HG02623 (cell line): Measurements from ENCODE around the gene ARHGEF11.
"Not testable (repeated sequence)": the region's sequence is repeated elsewhere in the genome, so short reads cannot be mapped to it uniquely, and the experiment has no call there.

Experiments used
- ATAC-seq: cut with Tn5 transposase; IDR thresholded peaks from one replicate; pipeline ENCODE4 v1.9.1; 2021; ENCODE audit warnings: moderate library complexity; ENCODE audit not compliant: unreplicated experiment

The ARHGEF11 gene, protein sequence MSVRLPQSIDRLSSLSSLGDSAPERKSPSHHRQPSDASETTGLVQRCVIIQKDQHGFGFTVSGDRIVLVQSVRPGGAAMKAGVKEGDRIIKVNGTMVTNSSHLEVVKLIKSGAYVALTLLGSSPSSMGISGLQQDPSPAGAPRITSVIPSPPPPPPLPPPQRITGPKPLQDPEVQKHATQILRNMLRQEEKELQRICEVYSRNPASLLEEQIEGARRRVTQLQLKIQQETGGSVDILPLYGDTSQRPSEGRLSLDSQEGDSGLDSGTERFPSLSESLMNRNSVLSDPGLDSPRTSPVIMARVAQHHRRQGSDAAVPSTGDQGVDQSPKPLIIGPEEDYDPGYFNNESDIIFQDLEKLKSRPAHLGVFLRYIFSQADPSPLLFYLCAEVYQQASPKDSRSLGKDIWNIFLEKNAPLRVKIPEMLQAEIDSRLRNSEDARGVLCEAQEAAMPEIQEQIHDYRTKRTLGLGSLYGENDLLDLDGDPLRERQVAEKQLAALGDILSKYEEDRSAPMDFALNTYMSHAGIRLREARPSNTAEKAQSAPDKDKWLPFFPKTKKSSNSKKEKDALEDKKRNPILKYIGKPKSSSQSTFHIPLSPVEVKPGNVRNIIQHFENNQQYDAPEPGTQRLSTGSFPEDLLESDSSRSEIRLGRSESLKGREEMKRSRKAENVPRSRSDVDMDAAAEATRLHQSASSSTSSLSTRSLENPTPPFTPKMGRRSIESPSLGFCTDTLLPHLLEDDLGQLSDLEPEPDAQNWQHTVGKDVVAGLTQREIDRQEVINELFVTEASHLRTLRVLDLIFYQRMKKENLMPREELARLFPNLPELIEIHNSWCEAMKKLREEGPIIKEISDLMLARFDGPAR (N-terminal part only)

DNA sequence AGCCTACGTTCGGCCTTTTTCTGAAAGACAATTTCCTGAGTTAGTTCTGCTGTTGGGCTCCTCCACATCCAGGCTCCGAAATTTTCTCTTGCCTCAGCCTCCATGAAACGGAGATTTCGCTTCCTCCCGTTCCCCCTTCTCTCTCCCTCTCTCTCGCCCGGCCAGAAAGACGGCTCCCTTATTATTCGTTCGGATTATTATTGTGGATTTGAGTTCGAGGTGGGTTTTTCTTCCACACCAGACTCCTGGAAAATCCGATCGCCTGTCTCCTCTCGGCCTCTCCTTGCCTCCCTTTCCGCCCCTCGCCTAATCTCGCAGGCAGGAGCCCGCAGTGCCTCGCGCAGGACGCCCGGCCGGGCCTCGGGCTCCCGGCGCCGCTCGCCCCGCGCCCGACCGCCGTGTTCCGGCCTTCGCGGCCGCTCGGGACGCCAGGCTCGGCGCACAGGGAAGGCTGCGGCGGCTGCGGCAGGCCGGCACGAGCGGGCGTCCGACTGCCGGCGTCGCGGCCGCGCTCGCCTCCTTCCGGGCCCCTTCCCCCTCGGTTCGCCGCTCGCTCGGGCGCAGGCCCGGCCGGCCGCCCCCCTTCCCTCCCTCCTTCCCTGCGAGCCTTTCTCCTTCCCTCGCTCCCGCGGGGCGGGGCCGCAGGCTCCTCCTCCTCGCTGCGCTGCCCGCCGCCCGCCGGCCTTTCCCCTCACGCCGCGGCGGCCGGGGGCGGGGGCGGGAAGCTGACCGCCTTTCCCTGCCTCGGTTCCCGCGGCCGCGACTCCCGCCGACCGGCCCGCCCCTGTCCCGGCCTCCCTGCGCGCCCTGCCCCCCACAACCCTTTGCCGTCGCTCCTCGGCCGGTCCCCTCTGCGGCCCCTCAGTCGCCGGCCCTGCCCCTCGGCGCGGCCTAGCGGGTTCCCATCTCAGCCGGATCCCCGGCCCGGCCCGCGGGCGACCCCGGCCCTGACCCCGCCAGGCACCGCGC, at the start of gene ARHGEF11:
Gene ARHGEF11, minus strand, starts transcription at position 493 of the 969 bp plus-strand sequence. CDS start 1,412 bp downstream, outside the sequence.
- ATAC-seq = no peak

GRCh38 chr1:157095091-157095490, 49.5 kb upstream of the ARHGEF11 start:
- no peak for ATAC-seq

- no peak for ATAC-seq
These were observed 47.3 kb upstream of the ARHGEF11 start for GRCh38 chr1:157092831-157093230.

DNA sequence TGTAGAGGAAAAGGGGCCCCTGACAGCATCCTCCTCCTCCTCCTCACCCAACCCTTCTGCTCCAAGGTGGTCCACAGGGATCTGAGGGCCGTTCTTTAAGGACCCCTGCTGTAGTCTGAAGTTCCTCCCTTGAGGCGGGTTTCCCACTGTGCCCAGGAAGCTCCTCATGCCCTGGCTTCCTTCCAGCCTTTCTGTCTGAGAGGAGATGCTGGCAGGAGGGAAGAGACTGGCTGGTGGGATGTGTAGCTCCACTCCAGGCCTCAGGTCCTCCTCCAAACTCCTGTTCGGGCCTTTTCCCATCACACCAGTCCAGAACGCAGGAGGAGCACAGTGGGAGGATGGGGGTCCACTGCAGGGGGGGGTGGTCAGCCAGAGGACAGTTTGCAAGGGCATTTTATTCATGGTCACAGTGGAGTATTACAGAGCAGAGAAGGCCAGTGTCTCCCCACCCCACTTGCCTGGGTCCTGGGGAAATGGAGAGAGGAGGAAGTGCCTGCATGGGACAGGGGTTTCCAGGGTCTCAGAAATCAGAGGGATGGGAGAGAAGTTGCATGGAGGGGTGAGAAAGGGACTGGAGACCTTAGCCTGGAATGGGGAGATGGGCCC, 46.2 kb upstream of the ARHGEF11 start:
- no peak for ATAC-seq

GRCh38 chr1:157091186-157091585, 45.6 kb upstream of the ARHGEF11 start:
- no peak for ATAC-seq

- no peak for ATAC-seq
These were observed 45.2 kb upstream of the ARHGEF11 start for GRCh38 chr1:157090771-157091170.

DNA sequence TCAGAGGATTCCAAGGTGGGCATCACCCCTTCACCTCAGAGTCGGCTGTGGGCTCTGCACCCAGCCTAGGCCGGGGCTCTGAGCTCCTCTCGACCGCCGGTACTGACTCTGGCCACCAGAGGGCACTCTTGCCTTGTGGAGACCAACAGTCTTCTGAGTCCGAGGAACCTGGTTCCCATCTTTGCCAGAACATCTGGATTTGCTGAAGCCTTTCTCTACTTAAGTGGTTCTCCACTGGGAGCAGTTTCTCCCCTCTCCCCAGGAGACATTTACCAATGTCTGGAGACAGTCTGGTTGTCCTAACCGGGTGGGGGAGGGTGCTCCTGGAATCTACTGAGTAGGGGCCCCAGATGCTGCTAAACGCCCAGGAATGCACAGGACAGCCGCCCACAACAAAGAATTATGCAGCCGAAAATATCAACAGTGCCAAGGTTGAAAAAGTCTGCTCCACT, 44.7 kb upstream of the ARHGEF11 start:
- no peak for ATAC-seq

GRCh38 chr1:157089789-157090188, 44.2 kb upstream of the ARHGEF11 start:
- ATAC-seq = no peak

GRCh38 chr1:157088607-157089006, 43.1 kb upstream of the ARHGEF11 start:
- ATAC-seq = no peak

DNA sequence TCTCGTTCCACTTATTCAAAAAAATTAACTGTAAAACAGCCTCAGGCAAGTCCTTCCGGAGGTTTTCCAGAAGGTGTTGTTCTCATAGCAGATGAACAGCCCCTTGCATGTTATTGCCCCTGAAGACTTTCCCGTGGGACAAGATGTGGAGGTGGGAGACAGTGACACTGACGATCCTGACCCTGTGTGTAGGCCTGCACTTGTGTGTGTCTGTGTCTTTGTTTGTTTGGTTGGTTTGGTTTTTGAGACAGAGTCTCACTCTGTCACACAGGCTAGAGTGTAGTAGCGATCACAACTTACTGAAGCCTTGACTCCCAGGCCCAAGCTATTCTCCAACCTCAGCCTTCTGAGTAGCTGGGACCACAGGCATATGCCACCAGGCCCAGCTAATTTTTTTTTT, 41.5 kb upstream of the ARHGEF11 start:
- no peak for ATAC-seq

GRCh38 chr1:157086299-157086698, 40.8 kb upstream of the ARHGEF11 start:
- no peak for ATAC-seq

- ATAC-seq = no peak
These were observed 39.9 kb upstream of the ARHGEF11 start for GRCh38 chr1:157085421-157085820.

DNA sequence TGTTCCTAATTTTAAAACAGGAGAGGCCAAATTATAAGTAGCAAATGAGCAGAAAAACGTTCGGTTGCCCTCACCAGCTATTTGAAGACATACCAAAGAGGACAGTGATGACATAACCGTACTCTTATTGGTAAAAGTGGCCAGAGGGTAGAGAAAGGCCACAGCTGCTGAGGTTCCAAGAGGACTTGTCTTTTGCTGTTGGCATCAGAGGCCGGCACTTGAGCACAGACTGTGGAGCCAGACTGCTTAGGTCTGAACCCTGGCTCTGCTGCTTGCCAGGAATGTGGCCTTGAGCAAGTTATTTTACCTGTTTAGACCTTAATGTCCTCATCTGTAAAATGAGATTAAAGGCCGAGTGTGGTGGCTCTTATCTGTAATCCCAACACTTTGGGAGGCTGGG, 39.2 kb upstream of the ARHGEF11 start:
- no peak for ATAC-seq

- ATAC-seq = no peak
These were observed 36.2 kb upstream of the ARHGEF11 start for GRCh38 chr1:157081707-157082106.

DNA sequence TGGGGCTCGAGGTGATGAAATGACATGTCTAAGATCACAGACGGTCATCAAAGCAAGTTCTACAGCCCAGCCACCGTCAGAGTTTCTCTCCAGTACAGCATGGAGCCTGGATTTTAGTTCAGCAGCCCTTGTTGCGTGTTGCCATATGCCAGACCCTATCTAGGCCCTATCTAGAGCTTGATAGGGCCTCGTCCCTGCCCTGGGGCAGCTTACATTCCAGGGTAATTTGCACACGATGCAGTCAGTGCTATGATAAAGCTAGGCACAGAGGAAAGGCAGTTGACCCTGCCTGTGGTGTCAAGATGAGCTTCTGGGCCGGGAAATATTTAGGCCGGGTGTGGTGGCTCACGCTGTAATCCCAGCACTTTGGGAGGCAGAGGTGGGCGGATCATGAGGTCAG, 35.2 kb upstream of the ARHGEF11 start:
- ATAC-seq = no peak

DNA sequence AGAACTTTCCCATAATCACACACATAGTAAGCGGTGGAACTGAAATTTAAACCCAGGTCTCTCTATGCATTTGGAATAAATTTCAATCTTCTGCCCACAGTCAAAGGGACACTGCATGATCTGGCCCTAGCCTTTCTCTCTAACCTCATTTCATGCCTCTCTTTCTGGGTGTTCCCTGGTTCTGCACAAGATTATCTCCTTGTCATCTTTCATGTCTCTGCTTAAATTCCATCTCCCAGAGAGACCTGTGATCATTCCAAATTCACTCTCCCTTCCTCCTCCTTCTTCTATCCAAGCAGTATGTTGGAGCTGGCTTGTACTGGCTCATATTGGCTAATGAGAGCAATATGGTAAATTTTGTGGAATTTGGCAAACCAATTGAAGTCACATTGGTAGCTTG, 31.9 kb upstream of the ARHGEF11 start:
- no peak for ATAC-seq

DNA sequence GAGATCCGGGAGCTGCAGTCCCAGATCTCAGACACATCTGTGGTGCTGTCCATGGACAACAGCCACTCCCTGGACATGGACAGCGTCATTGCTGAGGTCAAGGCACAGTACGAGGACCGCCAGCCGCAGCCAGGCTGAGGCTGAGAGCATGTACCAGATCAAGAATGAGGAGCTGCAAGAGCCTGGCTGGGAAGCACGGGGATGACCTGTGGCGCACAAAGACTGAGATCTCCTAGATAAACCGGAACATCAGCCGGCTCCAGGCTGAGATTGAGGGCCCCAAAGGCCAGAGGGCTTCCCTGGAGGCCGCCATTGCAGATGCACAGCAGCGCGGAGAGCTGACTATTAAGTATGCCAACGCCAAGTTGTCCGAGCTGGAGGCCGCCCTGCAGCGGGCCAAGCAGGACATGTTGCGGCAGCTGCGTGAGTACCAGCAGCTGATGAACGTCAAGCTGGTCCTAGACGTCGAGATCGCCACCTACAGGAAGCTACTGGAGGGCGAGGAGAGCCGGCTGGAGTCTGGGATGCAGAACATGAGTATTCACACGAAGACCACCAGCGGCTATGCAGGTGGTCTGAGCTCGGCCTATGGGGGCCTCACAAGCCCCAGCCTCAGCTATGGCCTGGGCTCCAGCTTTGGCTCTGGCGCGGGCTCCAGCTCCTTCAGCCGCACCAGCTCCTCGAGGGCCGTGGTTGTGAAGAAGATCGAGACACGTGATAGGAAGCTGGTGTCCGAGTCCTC, 28.6 kb upstream of the ARHGEF11 start:
- no peak for ATAC-seq

DNA sequence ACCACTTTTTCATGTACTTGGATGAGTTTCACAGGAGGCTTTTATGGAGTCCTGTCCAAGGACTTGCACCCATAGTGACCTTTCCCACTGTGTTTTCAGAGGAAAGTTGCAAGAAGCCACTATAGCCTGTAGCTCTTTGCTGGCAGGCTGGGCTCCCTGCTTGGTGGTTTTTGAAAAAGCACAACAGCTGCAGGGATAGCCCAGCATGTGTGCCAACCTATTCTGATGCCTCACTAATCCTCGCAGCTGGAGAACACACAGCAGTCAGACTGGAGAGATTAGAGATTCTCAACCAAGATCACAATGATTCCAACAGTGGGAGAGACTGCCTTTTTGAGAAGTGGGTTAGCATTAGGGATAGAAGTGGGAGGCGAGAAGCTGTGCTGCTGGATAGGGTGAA, 24.1 kb upstream of the ARHGEF11 start:
- no peak for ATAC-seq

GRCh38 chr1:157059241-157059640, 13.7 kb upstream of the ARHGEF11 start:
- ATAC-seq = not testable (repeated sequence)

DNA sequence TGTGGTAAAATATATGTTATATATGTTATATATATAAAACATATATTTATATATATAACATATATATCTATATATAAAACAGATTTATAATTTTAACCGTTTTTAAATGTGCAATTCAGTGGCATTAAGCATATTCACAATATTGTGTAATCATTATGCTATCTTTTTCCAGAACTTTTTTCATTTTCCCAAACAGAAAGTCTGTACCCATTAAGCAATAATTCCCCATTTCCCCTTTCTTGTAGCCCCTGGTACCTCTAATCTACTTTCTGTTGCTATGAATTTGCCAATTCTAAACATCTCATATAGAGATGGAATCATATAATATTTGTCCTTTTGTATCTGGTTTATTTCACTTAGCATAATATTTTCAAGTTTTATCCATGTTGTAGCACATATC, 10.7 kb upstream of the ARHGEF11 start:
- ATAC-seq = no peak
